GM21360 (cell line): ENCODE results near the gene SLC38A11.
"Not testable (repeated sequence)": the region's sequence is repeated elsewhere in the genome, so short reads cannot be mapped to it uniquely, and the experiment has no call there.

ENCODE experiments used
- ATAC-seq: cut with Tn5 transposase; IDR thresholded peaks from one replicate; pipeline ENCODE4 v1.9.1; 2021; ENCODE audit warnings: mild to moderate bottlenecking, moderate library complexity; ENCODE audit not compliant: unreplicated experiment

The SLC38A11 gene

GRCh38 chr2:164954954-164955701 lies at the start of gene SLC38A11:
SLC38A11 (minus strand) TSS chr2:164955525; CDS start chr2:164955247, 278 bp downstream.
- ATAC-seq, result no peak

DNA sequence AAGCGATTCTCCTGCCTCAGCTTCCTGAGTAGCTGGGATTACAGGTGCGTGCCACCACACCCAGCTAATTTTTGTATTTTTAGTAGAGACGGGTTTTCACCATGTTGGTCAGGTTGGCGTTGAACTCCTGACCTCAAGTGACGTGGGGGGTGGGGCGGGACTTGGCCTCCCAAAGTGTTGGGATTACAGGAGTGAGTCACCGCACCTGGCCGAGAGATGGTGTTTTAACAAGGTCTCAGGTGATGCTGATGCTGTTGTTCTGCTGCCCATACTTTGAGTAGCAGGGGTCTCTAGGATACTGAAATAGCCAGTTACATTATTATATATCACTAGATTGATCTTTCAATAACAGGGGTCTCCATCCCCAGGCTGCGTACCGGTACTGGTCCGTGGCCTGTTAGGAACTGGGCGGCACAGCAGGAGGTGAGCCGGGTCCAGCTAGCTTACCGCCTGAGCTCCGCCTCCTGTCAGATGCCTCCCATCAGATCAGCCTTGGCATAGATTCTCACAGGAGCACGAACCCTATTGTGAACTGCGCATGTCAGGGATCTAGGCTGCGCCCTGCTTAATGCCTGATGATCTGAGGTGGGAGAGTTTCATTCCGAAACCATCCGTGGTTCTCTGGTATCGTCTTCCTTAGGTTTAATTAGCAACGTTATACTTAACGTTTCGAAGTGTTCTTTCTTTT lies 48.3 kb upstream of the SLC38A11 start:
- ATAC-seq, result no peak

GRCh38 chr2:165002638-165003037 lies 47.3 kb upstream of the SLC38A11 start:
- no peak for ATAC-seq

GRCh38 chr2:164994664-164995299 lies 39.5 kb upstream of the SLC38A11 start:
- ATAC-seq, result not testable (repeated sequence)

DNA sequence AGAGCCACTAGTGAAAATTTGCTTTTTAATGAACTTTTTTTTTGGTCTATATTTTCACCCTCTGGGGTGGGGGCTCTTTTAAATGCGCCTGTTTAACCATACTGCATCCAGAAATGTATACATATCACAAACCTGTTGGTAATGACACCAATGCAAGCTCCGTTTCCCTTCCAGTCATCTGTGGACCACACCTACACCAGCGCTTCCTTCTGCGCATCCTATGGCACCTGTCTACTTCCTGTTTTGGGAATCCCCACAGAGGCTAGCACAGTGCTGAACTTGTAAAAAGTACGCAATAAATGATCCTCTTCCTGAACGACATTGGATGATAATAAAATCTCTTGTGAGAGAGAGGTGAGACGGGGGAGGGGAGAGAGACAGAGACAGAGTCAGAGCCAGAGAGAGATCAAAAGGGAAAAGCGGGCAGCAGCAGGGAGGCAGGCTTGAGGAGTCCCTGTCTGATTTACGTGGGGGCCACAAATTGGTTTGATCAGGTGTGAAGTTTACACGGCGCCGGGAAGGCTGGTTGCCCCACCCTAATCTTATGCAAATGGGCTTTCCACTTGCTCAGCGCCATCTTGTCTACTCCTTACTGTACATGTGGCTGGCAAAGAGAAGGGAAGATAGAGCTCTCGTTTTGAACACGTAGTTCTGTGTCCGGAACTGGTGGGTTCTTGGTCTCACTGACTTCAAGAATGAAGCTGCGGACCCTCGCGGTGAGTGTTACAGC lies 38.1 kb upstream of the SLC38A11 start:
- no peak for ATAC-seq

GRCh38 chr2:164992818-164993217 lies 37.5 kb upstream of the SLC38A11 start:
- ATAC-seq, result peak; percentile 71

DNA sequence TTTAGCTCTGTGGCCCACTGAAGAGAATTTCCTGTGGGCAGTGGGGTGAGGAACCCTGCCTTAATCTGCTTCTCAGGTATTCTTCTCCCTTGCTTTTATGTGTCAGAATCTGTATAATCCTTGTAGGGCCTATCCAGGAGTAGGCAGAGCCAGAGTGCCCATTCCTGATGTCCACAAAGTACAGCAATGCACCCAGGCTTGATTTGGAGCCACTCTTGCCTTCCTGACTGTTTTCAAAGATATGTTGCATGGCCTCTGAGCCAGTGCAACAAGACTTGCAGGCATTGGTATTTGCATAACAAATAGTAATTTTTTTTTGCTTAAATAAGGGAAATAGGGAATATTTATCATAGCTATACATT lies 36.7 kb upstream of the SLC38A11 start:
- peak; percentile 13 for ATAC-seq

- peak; percentile 79 for ATAC-seq
Measured at GRCh38 chr2:164991361-164992092, 36.2 kb upstream of the SLC38A11 start.

- not testable (repeated sequence) for ATAC-seq
Measured at GRCh38 chr2:164990953-164991352, 35.6 kb upstream of the SLC38A11 start.

DNA sequence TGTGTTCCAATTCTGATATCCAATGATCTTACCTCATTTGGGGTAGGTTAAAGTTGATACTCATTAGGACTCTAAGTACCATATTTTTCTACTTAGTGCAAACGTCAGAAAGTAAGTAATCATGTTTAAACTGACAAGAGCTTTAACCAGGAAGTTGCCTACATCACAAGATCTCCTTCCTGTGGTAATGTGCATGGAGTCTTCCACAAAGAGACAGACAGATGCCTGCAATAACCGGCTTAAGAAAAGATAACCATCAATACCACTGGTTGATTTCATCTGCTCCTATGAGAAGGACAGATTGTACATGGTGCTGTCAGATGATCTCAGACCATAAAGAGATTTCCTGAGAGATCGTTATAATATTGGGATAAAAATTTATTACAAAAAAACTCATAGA lies 33.5 kb upstream of the SLC38A11 start:
- not testable (repeated sequence) for ATAC-seq

DNA sequence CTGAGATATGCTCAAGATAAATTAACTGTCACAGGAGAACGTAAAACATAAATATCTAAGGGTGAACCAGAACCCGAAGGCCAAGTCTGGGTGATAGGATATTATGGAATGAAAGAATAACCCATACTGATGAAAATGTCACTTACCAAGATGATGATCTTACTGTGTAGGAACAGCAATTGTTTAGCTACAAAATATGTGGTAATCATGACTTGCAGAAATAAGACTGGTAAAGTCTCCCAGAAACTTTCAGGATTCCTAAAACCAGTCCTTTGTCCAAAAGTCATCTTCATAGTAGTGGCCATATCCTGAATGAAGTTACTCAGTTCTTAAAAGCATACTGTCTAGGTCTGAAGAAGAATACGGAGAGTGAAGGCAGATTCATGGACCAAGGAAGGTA lies 30.7 kb upstream of the SLC38A11 start:
- not testable (repeated sequence) for ATAC-seq

GRCh38 chr2:164984428-164984827 lies 29.1 kb upstream of the SLC38A11 start:
- ATAC-seq, result no peak

GRCh38 chr2:164981217-164981990 lies 26.1 kb upstream of the SLC38A11 start:
- ATAC-seq, result no peak

DNA sequence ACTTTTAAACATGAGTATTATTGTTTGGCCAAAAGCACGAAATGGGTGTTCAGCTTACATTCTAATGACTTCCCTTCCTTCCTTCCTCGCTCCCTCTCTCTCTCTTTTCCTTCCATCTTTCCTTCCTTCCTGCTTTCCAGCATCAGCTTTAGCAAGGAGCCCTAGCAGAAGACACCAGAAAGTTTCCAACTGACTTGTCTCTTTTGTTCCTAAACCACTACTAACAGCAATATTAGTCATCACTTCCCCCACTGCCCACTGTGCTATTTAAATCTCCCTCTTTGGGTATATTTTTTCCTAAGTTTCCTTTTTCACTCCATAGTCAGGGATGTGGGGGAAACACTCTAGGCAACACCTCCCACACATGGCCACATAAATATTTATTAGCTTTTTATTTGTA lies 25.4 kb upstream of the SLC38A11 start:
- ATAC-seq, result not testable (repeated sequence)

DNA sequence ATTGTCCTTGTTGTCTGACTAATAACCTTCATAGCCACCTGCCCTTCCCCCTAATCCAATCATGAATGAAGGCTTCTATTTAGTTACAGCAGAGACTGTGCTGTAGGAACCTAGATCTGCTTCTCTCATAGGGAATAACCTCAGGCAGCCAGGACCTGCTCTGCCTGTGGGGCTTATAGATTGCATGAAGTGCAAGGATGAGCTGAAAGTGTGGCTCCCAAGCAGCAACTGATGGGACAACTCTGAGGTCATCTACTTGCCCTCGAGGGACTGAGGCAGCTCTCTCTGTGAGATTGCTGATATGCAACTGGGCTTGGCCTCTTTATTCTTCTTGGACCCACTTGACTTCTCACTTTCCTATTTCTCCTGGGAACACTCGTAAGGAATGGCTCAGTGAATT lies 23.8 kb upstream of the SLC38A11 start:
- ATAC-seq, result no peak

GRCh38 chr2:164976875-164977470 lies 21.6 kb upstream of the SLC38A11 start:
- ATAC-seq, result not testable (repeated sequence)

GRCh38 chr2:164976301-164976700 lies 21.0 kb upstream of the SLC38A11 start:
- no peak for ATAC-seq

GRCh38 chr2:164975891-164976290 lies 20.6 kb upstream of the SLC38A11 start:
- no peak for ATAC-seq

DNA sequence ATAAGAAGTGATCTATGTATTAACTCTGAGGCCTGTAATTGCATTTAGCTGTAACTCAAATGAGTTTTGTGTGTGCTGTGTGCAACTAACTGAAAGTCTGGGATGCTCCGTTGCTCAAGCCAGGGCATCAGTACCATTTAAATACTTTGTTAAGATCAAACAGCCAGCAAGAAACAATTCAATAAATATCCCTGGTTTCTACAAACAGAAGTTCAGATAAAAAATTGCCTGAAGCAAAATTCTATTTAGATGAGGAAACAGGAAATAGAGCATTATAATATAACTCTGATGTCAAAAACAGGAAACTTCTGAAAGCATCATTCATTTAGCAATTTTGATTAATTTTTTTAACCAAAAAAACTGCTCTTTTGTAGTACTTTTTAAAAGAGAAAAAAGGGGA lies 18.9 kb upstream of the SLC38A11 start:
- ATAC-seq, result no peak
